GM21528 (cell line): Measurements from ENCODE around the gene ANKRD31.

Experiments
- ATAC-seq: cut with Tn5 transposase; IDR thresholded peaks from one replicate; pipeline ENCODE4 v1.9.1; 2021; ENCODE audit warnings: mild to moderate bottlenecking, moderate library complexity; ENCODE audit not compliant: unreplicated experiment, low FRiP score

ANKRD31 gene

DNA sequence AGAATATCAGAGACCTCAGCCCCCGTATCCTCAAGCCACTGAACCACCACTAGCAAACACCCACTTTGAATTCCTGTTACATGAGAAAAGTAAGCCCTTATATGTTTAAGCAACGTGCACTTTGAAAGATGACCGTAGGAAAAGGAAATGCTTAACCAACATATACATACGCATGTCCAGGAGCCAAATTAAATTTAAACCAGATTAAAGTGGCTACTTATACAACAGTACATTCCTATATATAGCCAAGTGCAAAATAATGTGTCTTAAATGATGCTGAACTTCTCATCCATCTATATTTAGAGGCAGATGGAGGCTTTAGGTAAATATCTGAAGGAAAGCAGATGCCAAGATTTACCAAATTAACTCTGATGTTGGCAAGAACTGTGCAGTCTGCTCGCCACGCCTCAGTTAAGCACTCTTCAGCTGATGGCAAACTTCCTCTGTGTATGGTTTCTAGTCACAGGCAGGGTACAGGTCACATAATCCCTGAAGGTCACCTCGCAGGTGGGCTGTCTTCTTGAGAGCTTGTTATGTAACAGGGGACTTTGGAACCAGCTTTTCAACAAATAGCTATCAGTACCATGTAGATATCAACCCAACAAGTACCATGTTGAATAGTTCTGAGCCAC, 192.9 kb downstream of the ANKRD31 start:
- ATAC-seq = no peak

DNA sequence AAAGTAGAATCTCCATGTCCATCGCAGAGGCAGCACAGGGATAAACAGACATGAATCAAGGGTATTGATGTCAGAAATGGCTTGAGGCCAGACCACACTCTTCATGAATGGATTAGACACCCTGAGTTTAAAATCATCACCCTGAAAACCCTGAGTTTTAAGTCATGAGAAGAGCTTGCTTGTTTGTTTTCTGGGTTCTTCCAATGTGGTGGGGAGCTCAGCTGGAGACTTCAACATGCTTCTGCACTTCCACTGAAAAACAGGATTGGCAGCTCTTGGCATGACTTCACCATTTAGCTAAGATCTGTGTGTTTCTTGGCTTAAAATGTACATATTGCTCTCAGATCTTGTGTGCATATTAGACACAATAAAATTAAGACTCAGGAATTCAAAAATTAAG, 194.2 kb downstream of the ANKRD31 start:
- ATAC-seq = no peak

DNA sequence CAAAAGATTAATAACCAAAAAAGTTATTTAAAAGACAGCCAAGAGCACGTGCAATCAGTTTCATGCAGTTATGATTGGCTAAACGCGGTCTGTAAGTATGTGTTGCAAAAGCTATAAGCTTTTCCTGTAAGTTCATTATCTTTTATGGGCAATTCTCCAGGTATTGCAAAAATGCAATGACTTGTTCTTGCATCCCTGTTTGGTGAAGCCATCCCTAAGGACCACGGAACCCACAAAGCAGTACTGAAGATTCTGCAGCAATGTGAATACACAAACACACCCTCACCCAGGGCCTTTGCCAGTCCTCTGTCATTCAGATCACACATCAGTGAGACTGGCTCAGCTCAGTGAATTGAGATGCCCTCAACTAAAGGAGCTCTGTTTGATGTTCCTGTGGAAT, 195.7 kb downstream of the ANKRD31 start:
- ATAC-seq = no peak

DNA sequence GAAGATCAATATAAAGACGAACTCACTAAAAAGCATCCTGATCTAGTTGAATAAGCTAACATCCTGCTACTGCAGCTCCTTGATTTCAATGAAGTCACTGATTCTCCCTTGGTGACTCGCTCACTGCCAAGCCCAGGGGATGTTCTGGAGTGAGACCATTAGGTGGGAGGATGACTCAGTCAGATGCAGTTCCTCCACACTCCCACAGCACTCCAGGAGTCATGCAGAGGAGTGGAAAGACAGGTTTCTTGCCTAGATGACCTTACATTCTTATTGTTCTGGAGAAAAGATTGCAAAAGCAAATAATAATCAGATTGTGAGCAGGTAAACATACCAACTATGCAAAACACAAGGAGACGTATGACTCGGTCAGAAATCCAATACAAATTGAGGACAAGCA, 199.6 kb downstream of the ANKRD31 start:
- ATAC-seq = no peak

DNA sequence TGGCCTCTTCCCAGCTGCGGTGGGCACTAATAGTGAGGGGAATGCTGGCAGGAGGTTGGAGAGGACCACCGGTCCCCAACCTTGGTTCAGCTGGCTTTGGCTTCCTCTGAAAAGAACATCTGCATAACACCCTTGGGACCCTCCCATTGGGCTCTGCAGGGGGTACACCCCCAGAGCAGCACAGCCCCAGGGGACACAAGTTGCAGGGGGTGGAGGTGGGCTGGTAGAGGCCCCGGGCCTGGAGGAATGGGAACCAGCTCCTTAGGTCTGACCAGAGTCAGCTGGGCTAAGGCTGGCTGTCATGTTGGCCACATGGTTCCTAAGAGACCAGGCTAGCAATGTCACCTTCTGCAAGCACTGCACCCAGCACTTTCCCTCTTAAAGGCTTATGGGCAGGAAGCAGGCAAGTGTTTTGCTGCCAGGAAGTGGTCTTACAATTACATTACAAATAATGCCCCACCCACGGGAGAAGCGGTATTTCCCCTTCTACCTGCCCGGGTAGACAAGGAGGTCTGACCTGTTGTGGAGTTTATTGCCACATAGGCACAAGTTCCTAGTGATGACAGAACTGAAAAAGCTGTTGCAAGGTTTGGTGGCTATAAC, 202.4 kb downstream of the ANKRD31 start:
- ATAC-seq = no peak

DNA sequence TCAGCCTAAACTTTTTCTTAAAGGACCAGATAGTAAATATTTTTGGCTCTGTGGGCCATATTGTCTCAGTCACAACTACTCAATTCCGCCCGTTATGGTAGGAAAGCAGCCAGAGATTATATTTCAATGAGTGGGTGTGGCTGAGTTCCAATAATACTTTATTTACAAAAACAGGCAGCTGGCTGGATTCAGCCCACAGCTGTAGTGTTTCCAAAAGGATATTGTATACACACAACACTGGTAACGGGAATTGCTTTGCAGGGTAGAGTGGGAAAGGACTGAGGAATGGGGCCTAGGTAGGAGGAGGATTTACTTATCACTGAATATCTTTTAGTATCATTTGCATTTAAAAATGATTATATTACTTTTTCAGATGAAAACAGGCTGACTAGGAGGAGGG, 205.3 kb downstream of the ANKRD31 start:
- ATAC-seq = no peak

DNA sequence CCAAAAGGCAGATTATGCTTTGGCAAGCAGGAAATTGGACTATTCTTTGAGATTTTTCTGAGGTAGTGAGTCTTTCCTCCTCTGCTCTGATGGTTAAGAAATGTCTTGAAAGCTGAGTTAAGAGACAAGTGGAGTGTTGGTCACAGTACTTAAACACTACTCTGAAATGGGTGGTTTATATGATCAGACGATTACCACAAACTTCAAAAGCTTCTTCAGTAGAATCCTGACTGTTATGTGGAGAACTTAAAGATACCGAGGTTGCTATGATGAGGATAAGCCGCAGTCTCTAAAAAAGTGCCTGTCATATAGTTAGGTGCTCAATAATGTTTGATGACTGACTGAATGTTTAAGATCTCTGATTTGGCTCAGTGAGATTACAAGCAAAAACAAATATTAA, 208.6 kb downstream of the ANKRD31 start:
- ATAC-seq = no peak

DNA sequence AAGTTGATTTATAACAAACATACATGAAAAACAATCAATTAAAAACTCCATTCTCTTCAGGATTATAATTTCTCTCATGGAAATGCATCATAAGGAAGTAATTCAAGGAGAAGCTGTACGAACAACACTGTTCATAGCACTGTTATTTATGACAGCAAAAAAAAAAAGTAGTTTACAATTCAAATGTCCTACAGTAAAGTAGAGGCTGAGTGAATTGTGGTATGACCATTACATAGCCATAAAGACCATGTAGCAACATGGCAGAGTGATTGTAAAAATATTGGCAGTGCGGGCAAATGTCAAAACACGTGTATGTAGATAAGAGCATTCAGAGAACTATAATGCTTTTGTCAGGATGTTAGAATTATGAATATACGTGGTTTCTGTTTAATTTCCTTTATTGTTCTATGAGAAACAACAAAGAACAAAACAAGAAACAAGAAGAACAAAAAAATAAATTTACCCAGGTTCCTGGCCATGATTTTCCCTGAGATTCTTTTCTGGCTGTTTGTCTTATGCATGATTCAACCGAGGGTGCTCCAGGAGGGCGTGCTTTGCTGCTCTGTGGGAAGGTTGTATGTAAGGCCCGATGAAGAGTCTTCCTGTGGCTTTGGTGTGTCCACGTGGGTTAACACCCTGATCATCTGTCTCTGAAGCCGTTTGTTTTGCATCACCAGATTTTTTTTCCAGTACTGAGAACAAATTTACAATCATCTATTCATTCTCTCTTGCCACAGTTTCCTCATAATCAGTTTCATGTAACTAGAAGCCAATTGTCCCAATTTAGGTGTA, 213.1 kb downstream of the ANKRD31 start:
- ATAC-seq = no peak

DNA sequence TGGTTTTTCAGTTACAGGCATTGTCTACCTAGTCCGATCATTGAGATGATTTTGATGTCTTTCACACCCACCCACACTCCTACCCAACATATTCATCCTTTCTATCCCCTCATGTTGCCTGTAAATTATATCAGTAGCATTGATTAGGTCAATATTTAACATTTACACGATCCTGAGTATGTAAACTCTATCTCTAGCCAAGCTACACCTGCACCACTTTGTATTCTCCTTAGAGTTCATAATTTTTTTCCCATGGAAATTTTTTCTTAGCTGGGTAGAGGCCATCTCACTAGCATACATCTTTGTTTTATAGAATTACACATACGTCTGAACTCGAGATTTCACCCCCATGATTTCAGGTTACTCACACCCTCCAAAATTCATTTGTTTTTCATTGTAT, 214.9 kb downstream of the ANKRD31 start:
- ATAC-seq = no peak

DNA sequence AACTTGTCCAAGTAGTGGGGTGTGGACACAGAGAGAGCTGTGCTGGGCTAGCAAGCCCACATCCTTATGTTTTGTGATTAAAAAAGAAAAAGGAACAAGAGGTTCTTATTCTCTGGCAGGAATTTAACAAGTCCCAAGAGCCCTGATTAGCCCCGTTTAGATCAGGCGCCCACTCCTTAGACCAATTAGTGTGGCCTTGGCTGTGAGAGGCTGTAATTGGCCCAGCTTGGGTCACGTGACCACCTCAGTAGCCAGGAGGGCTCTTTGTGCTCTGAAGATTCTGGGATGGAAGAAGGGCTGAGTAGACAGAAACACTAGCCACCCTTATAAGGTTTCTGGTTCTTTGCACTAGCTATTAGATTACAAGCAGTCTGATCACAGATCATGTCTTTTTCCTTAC, 215.5 kb downstream of the ANKRD31 start:
- ATAC-seq = no peak

DNA sequence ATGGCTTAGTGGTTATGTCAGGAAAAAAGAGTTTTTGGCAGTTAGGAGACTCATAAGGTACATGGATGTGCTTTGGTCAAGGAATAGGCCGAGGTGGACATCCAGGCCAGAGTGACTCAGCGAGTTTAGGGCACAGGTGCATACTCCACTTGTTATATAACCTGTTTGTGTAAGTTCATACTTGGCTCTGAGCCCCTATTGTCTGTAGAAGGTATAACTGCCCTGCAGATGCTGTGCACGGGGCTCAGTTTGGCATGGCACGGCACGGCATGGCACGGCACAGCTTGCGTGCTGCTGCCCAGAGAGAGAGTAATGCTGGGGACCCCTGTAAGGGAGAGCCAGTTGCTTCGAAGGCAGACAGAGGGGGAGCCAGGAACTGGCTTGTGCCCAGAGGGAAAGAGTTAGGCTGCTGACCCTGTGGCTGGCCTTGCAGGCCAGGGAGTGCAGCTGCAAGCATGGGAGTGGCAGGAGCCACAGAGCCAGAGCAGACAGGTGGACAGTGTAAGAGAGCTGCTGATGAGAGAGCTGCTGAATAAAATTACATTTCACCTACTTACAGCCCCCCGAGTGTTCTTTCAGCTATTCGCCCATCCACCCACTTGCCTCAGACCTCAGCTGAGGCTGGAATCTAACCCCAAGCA, 216.5 kb downstream of the ANKRD31 start:
- ATAC-seq = no peak

DNA sequence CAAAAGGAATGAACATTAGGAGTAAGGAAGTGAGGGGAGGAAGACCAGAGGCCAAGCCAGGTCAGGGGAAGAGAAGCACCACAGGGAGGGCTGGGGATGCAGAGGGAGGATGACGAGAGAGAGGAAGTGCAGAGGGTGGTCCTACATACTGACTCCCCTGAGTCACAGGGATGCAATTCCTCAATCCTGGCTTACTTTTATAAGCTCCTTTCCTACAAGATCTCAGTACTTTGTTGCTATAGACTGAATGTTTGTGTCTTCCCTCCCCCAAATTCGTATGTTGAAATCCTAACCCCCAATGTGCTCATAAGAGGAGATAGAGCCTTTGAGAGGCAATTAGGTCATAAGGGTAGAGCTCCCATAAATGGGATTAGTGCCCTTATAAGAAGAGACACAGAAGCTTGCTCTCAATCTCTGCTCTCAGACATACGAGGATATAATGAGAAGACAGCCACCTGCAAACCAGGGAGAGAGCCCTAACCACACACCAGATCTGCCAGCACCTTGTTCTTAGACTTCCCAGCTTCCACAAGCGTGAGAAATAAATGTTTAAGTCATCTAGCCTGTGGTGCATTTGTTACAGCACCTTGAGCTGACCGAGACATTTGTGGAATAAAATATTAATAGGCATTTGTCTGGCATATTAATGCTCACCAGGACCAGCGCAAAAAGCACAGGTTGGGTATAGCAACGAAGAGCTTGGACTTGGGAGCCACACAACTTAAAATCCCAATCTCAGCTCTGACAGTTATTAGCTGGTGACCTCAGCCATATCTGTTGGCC, 217.7 kb downstream of the ANKRD31 start:
- ATAC-seq = no peak
